Measurements from ENCODE around the gene JDP2. TPM values are rescaled to one million over a fixed set of nuclear protein-coding genes. Genes with fewer than 3 reads are reported as not detected.
A peak's percentile ranks its signal among the peaks of the same experiment; 100 is the strongest.

Gene JDP2
- total and polyA plus RNA-seq, 8 donors, result 6.6 to 25.8 (median 11.3) TPM

DNA sequence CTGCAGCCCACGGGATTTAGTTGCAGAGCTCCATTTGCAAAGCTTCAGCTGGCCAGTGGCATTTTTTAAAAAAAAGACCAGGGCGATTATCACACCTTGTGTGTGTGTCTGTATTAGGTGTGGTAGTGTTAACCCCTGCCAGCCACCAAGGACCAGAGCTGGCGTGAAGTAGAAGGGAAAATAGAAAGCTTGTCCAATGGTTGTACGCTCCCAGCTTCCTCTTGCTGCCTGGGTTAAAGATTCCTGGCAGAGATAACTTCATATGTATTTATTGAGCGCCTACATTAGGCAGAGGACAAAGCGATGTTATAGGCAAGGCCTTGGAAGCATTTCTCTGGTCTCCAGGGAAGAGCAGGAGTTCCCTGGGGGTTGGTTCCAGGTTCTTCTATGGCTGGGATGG is 3.2 kb downstream of the JDP2 start:
- ATAC-seq (no peak), DNase-seq (no peak), FAIRE-seq (no peak)
- Histone ChIP-seq H3K27ac (no peak overlapping the region), H3K36me3 (peaks cover 0 to 11% (median 0%) of the 10 kb centered on the region in 3 donors), H3K4me3 (peak overlapping the region in 1 of 4 donors; percentile 13), H3K27me3 (no peaks in the 10 kb centered on the region), H3K4me1 (peaks cover 0 to 27% (median 22%) of the 10 kb centered on the region in 3 donors), H3K9me3 (no peaks in the 10 kb centered on the region)
- intact Hi-C loops (cut with DNase I), result no loop called here
- 56 to 58% methylated on average over 6 of the region's 6 CpGs for WGBS, 2 donors
- TF ChIP-seq, protein P1, sequence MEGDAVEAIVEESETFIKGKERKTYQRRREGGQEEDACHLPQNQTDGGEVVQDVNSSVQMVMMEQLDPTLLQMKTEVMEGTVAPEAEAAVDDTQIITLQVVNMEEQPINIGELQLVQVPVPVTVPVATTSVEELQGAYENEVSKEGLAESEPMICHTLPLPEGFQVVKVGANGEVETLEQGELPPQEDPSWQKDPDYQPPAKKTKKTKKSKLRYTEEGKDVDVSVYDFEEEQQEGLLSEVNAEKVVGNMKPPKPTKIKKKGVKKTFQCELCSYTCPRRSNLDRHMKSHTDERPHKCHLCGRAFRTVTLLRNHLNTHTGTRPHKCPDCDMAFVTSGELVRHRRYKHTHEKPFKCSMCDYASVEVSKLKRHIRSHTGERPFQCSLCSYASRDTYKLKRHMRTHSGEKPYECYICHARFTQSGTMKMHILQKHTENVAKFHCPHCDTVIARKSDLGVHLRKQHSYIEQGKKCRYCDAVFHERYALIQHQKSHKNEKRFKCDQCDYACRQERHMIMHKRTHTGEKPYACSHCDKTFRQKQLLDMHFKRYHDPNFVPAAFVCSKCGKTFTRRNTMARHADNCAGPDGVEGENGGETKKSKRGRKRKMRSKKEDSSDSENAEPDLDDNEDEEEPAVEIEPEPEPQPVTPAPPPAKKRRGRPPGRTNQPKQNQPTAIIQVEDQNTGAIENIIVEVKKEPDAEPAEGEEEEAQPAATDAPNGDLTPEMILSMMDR (IDR thresholded peaks at IDR 0.05), result no peak

DNA sequence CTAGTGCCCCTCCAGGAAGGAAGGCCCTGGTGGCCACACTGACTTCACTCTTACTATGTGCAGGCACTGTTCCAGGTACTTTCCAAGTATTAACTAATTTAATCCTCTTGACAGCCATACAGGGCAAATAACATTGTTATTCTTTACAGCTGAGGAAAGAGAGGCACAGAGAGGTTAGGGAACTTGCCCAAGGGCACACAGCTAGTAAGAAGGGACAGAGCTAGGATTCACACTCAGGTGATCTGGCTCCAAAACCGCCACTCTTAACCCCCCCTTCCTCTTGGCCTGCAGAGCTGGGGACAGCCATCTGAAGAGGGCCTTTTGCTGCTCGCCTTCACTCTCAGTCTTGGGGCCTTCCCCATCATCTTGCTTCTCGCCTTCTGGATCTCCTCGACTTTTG is 4.0 kb downstream of the JDP2 start:
- no peak overlapping the region for H3K4me3 ChIP-seq
- H3K36me3 ChIP-seq, result peaks cover 0 to 11% (median 0%) of the 10 kb centered on the region in 3 donors
- H3K27me3 ChIP-seq, result no peaks in the 10 kb centered on the region
- no peaks in the 10 kb centered on the region for H3K9me3 ChIP-seq
- FAIRE-seq, result no peak
- H3K4me1 ChIP-seq, result peaks cover 0 to 27% (median 22%) of the 10 kb centered on the region in 3 donors
- 91 to 92% methylated on average over 4 of the region's 4 CpGs for WGBS, 2 donors
- DNase-seq, result no peak
- intact Hi-C loops (cut with DNase I), result no loop called here
- TF ChIP-seq, protein P1 (IDR thresholded peaks at IDR 0.05), result no peak
- H3K27ac ChIP-seq, result no peak overlapping the region
- ATAC-seq, result no peak

DNA sequence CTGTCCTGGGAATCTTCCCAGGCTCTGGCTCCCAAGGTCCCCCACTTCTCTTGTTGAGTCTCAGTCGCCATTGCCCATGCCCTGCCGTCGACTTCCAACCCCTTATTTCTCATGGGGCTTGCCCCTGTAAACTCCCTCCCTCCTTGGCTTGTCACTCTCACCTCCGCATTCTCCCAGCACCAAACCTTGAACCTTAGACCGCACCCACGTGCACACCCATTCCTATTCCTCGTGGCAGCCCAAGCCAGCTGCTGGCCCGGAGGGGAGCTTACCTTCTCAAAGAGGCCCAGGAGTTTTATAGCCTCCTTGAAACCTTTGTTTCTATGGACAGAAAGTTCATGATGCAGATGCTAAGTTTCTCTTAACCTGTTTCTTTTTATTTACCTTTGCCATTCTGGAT is 4.6 kb downstream of the JDP2 start:
- peaks cover 0 to 27% (median 26%) of the 10 kb centered on the region in 3 donors for H3K4me1 ChIP-seq
- peaks cover 0 to 11% (median 0%) of the 10 kb centered on the region in 3 donors for H3K36me3 ChIP-seq
- no peaks in the 10 kb centered on the region for H3K9me3 ChIP-seq
- H3K4me3 ChIP-seq, result no peak overlapping the region
- TF ChIP-seq, protein P1 (IDR thresholded peaks at IDR 0.05), result no peak
- no peaks in the 10 kb centered on the region for H3K27me3 ChIP-seq
- WGBS, 2 donors, result 59 to 68% methylated on average over 8 of the region's 8 CpGs
- intact Hi-C loops (cut with DNase I), result no loop called here
- no peak for ATAC-seq
- no peak for FAIRE-seq
- DNase-seq, result no peak
- no peak overlapping the region for H3K27ac ChIP-seq

- FAIRE-seq (no peak), DNase-seq (no peak), ATAC-seq (no peak)
- H3K36me3 ChIP-seq, result peaks cover 0 to 18% (median 0%) of the 10 kb centered on the region in 3 donors
- 93 to 96% methylated on average over 6 of the region's 6 CpGs for WGBS, 2 donors
- TF ChIP-seq, protein P1 (IDR thresholded peaks at IDR 0.05), result no peak
- H3K4me3 ChIP-seq, result no peak overlapping the region
- no peaks in the 10 kb centered on the region for H3K9me3 ChIP-seq
- intact Hi-C loops (cut with DNase I), result no loop called here
- peaks cover 0 to 27% (median 26%) of the 10 kb centered on the region in 3 donors for H3K4me1 ChIP-seq
- no peaks in the 10 kb centered on the region for H3K27me3 ChIP-seq
- H3K27ac ChIP-seq, result no peak overlapping the region
Observed at GRCh38 chr14:75433631-75434071, 5.8 kb downstream of the JDP2 start.

DNA sequence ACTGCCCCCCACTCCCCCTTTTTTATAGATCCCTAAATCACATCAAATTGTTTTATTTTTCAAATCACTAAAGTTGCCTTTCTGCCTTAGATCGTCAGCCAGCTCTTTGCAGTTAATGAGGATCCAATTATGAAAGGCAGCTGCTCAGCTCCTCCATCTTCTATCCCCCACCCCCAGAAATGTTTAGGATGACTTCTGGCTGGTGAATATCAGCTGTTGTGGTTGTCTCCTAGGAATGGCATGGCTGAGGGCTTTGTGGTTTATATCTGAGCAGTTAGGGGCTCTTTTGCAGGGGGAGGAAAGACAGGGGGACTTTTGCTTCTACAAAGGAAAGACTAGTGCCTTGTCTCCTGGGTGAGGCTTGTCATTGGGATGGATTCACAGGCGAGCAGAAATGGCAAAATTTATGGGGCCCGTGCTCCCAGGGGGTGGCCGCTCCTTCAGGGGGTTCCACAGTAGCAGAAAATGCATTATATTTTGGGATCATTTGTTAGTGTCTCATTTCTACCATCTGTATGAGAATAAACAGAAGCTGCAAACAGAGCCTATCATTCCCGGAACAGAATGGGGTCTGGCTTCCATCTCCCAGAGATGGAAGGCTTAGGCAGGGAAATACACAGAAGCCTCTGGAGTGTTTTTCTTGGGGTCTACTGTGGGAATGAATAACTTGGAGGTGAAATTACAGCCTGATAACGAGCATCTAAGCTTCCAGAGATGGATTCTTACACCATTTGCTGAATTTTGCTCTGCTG is 6.5 kb downstream of the JDP2 start:
- TF ChIP-seq, protein P1 (IDR thresholded peaks at IDR 0.05), result no peak
- FAIRE-seq (no peak), ATAC-seq (no peak), DNase-seq (no peak)
- Histone ChIP-seq H3K27ac (no peak overlapping the region), H3K9me3 (no peaks in the 10 kb centered on the region), H3K4me3 (no peak overlapping the region), H3K36me3 (peaks cover 0 to 18% (median 0%) of the 10 kb centered on the region in 3 donors), H3K27me3 (no peaks in the 10 kb centered on the region), H3K4me1 (peaks cover 0 to 23% (median 21%) of the 10 kb centered on the region in 3 donors)
- intact Hi-C loops (cut with DNase I), result no loop called here
- 86 to 91% methylated on average over 6 of the region's 6 CpGs for WGBS, 2 donors
